ENCODE data around the gene LTC4S. TPM values are rescaled to one million over a fixed set of nuclear protein-coding genes. Genes with fewer than 3 reads are reported as not detected.

LTC4S gene
- total RNA-seq, 1 donor from 2014 or later: 2.6 TPM

DNA sequence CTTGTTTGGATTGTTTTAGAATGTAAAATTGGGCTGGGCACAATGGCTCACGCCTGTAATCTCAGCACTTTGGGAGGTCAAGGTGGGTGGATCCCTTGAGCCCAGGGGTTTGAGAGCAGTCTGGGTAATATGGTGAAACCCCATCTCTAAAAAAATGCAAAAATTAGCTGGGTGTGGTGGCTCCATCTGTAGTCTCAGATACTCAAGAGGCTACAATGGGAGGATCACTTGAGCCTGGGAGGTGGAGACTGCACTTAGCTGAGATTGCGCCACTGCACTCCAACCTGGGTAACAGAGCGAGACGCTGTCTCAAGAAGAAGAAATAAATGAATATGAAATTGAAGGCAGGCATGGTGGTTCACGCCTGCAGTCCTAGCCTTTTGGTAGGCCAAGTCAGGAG lies 39.8 kb upstream of the LTC4S start:
- Mint-ChIP-seq H3K27ac (no peak overlapping the region), H3K9me3 (no peaks in the 10 kb centered on the region), H3K36me3 (ENCODE audit: low read depth) (peaks cover 20% of the 10 kb centered on the region), H3K4me1 (peaks cover 28% of the 10 kb centered on the region), H3K4me3 (no peak overlapping the region), H3K27me3 (no peaks in the 10 kb centered on the region)
- intact Hi-C loops (cut with micrococcal nuclease): no loop called here
- ATAC-seq (ENCODE audit: low read depth): no peak
- TF ChIP-seq, protein P1, sequence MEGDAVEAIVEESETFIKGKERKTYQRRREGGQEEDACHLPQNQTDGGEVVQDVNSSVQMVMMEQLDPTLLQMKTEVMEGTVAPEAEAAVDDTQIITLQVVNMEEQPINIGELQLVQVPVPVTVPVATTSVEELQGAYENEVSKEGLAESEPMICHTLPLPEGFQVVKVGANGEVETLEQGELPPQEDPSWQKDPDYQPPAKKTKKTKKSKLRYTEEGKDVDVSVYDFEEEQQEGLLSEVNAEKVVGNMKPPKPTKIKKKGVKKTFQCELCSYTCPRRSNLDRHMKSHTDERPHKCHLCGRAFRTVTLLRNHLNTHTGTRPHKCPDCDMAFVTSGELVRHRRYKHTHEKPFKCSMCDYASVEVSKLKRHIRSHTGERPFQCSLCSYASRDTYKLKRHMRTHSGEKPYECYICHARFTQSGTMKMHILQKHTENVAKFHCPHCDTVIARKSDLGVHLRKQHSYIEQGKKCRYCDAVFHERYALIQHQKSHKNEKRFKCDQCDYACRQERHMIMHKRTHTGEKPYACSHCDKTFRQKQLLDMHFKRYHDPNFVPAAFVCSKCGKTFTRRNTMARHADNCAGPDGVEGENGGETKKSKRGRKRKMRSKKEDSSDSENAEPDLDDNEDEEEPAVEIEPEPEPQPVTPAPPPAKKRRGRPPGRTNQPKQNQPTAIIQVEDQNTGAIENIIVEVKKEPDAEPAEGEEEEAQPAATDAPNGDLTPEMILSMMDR (IDR thresholded peaks at IDR 0.05): no peak
- CTCF ChIA-PET: interaction anchor here (1.5 kb wide), 1 partner anchor 9 kb away, joined by 6 read pairs; no protein-coding TSS in a partner anchor
- no peak for DNase-seq
- POLR2A ChIA-PET: interaction anchor here (0.5 kb wide), 1 partner anchor 42 kb away, joined by 4 read pairs; no protein-coding TSS in a partner anchor

DNA sequence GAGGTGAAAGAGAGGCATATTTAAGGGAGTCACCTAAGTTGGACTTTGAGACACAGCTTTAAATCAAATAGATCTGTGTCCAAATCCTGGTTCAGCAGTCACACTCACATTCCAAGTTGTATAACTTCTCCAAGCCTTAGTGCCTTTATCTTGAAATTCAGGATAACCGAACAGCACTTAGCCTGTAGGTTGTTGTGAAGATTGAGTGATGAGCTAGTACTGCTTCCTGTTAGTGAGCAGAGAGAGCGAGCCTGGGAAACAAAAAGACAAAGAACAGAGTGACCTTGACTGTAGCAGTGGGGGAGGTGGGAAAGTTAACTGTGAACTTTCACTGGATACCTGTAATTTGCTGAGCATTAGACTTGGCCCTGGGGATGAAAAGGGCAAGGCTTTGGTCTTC lies 38.8 kb upstream of the LTC4S start:
- H3K36me3 Mint-ChIP-seq (ENCODE audit: low read depth): peaks cover 23% of the 10 kb centered on the region
- intact Hi-C loops (cut with micrococcal nuclease): no loop called here
- no peaks in the 10 kb centered on the region for H3K27me3 Mint-ChIP-seq
- TF ChIP-seq, protein P1 (IDR thresholded peaks at IDR 0.05): no peak
- no peaks in the 10 kb centered on the region for H3K9me3 Mint-ChIP-seq
- no peak overlapping the region for H3K27ac Mint-ChIP-seq
- DNase-seq (no peak), ATAC-seq (ENCODE audit: low read depth) (no peak)
- peaks cover 36% of the 10 kb centered on the region for H3K4me1 Mint-ChIP-seq
- ChIA-PET POLR2A (no interaction called here), CTCF (interaction anchor here (1.5 kb wide), 1 partner anchor 8 kb away, joined by 6 read pairs; no protein-coding TSS in a partner anchor)
- no peak overlapping the region for H3K4me3 Mint-ChIP-seq

DNA sequence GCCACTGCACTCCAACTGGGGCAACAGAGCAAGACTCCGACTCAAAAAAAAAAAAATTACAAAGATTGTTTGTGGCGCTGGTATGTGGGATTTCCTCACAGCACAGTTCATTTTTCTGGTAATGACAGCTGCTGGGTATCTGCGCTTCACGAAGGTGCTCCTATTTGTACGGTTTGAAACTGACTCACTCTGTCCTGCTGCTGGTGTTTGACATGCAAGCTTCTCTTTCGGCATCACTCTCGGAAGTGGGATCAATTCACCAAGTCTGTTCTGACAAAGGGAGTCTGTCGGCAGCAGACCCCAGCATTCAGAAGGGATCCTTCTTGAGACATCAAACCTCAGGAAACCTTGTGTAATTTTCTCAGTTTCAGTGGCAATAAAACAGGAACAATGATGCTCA lies 34.8 kb upstream of the LTC4S start:
- intact Hi-C loops (cut with micrococcal nuclease): no loop called here
- ATAC-seq (ENCODE audit: low read depth): no peak
- H3K27ac Mint-ChIP-seq: no peak overlapping the region
- H3K36me3 Mint-ChIP-seq (ENCODE audit: low read depth): peaks cover 15% of the 10 kb centered on the region
- CTCF ChIA-PET: no interaction called here
- POLR2A ChIA-PET: no interaction called here
- H3K27me3 Mint-ChIP-seq: no peaks in the 10 kb centered on the region
- DNase-seq: no peak
- H3K4me1 Mint-ChIP-seq: peaks cover 59% of the 10 kb centered on the region
- TF ChIP-seq, protein P1 (IDR thresholded peaks at IDR 0.05): no peak
- no peaks in the 10 kb centered on the region for H3K9me3 Mint-ChIP-seq
- no peak overlapping the region for H3K4me3 Mint-ChIP-seq

- Mint-ChIP-seq H3K27ac (peak overlapping the region; percentile 21), H3K4me1 (peaks cover 50% of the 10 kb centered on the region), H3K36me3 (ENCODE audit: low read depth) (peaks cover 15% of the 10 kb centered on the region), H3K9me3 (no peaks in the 10 kb centered on the region), H3K4me3 (no peak overlapping the region), H3K27me3 (no peaks in the 10 kb centered on the region)
- CTCF ChIA-PET: no interaction called here
- TF ChIP-seq, protein P1 (IDR thresholded peaks at IDR 0.05): no peak
- POLR2A ChIA-PET: interaction anchor here (1.0 kb wide), 1 partner anchor 60 kb away, joined by 3 read pairs; no protein-coding TSS in a partner anchor
- DNase-seq: no peak
- intact Hi-C loops (cut with micrococcal nuclease): no loop called here
- ATAC-seq (ENCODE audit: low read depth): no peak
Observed at GRCh38 chr5:179759581-179760551, 33.9 kb upstream of the LTC4S start.
